HG03565 (cell line): ENCODE results near the gene SUPT20H.

ENCODE experiments used
- ATAC-seq: cut with Tn5 transposase; IDR thresholded peaks from one replicate; pipeline ENCODE4 v1.9.1; 2021; ENCODE audit warnings: mild to moderate bottlenecking, moderate library complexity; ENCODE audit not compliant: unreplicated experiment

The SUPT20H gene

GRCh38 chr13:37009692-37010091 lies 49.8 kb downstream of the SUPT20H start:
- no peak for ATAC-seq

GRCh38 chr13:37001921-37002250 lies 57.6 kb downstream of the SUPT20H start:
- no peak for ATAC-seq

- ATAC-seq = peak; percentile 72
Observed at GRCh38 chr13:36999054-36999714, 60.3 kb downstream of the SUPT20H start, which contains the start of gene ALG5. TSS of gene ALG5 (minus strand) at chr13:36999340. CDS start at chr13:36999300, 40 bp downstream.

GRCh38 chr13:36998624-36999041 lies 60.9 kb downstream of the SUPT20H start:
- ATAC-seq = no peak

- no peak for ATAC-seq
Observed at GRCh38 chr13:36997716-36998427, 61.6 kb downstream of the SUPT20H start.

GRCh38 chr13:36992362-36992761 lies 67.1 kb downstream of the SUPT20H start:
- no peak for ATAC-seq

- no peak for ATAC-seq
Observed at GRCh38 chr13:36986462-36987240, 72.8 kb downstream of the SUPT20H start.

GRCh38 chr13:36981156-36981743 lies 78.2 kb downstream of the SUPT20H start:
- ATAC-seq = peak; percentile 70

- ATAC-seq = no peak
Observed at GRCh38 chr13:36979361-36980050, 80.0 kb downstream of the SUPT20H start.

- no peak for ATAC-seq
Observed at GRCh38 chr13:36975172-36975571, 84.3 kb downstream of the SUPT20H start.

GRCh38 chr13:36973621-36974295 lies 85.7 kb downstream of the SUPT20H start:
- ATAC-seq = peak; percentile 91

GRCh38 chr13:36973009-36973408 lies 86.5 kb downstream of the SUPT20H start:
- ATAC-seq = no peak

GRCh38 chr13:36966404-36966803 lies 93.1 kb downstream of the SUPT20H start:
- no peak for ATAC-seq

- no peak for ATAC-seq
Observed at GRCh38 chr13:36965767-36966166, 93.7 kb downstream of the SUPT20H start.

GRCh38 chr13:36959456-36960116 lies 99.9 kb downstream of the SUPT20H start:
- ATAC-seq = no peak
